ENCODE data around the gene ASF1B. TPM values are rescaled to one million over a fixed set of nuclear protein-coding genes. Genes with fewer than 3 reads are reported as not detected.

The ASF1B gene
- total RNA-seq, 1 donor from 2014 or later = 83.4 TPM

- H3K9me3 Mint-ChIP-seq = no peaks in the 10 kb centered on the region
- H3K4me3 Mint-ChIP-seq (ENCODE audit: low read depth) = no peak overlapping the region
- peaks cover 10% of the 10 kb centered on the region for H3K4me1 Mint-ChIP-seq (ENCODE audit: low read depth)
- intact Hi-C loops (cut with micrococcal nuclease) = no loop called here
- no peak overlapping the region for H3K27ac Mint-ChIP-seq
- no peak for DNase-seq (ENCODE audit: low spot score)
- peaks cover 17% of the 10 kb centered on the region for H3K36me3 Mint-ChIP-seq (ENCODE audit: low read depth)
- H3K27me3 Mint-ChIP-seq (ENCODE audit: low read depth) = no peaks in the 10 kb centered on the region
Observed at GRCh38 chr19:14167576-14168138, 31.3 kb upstream of the ASF1B start.

- Mint-ChIP-seq H3K36me3 (ENCODE audit: low read depth) (peaks cover 17% of the 10 kb centered on the region), H3K4me1 (ENCODE audit: low read depth) (peaks cover 10% of the 10 kb centered on the region), H3K9me3 (no peaks in the 10 kb centered on the region), H3K27ac (no peak overlapping the region), H3K27me3 (ENCODE audit: low read depth) (no peaks in the 10 kb centered on the region), H3K4me3 (ENCODE audit: low read depth) (no peak overlapping the region)
- intact Hi-C loops (cut with micrococcal nuclease) = no loop called here
- no peak for DNase-seq (ENCODE audit: low spot score)
Observed at GRCh38 chr19:14166999-14167575, 30.7 kb upstream of the ASF1B start.

GRCh38 chr19:14165990-14166830 is 29.8 kb upstream of the ASF1B start:
- Mint-ChIP-seq H3K4me3 (ENCODE audit: low read depth) (no peak overlapping the region), H3K36me3 (ENCODE audit: low read depth) (peaks cover 15% of the 10 kb centered on the region), H3K4me1 (ENCODE audit: low read depth) (peaks cover 10% of the 10 kb centered on the region), H3K27ac (peak overlapping the region; percentile 73), H3K9me3 (no peaks in the 10 kb centered on the region), H3K27me3 (ENCODE audit: low read depth) (no peaks in the 10 kb centered on the region)
- DNase-seq (ENCODE audit: low spot score) = no peak
- intact Hi-C loops (cut with micrococcal nuclease) = no loop called here

GRCh38 chr19:14164724-14165493 is 28.5 kb upstream of the ASF1B start:
- no peaks in the 10 kb centered on the region for H3K9me3 Mint-ChIP-seq
- no peak overlapping the region for H3K4me3 Mint-ChIP-seq (ENCODE audit: low read depth)
- intact Hi-C loops (cut with micrococcal nuclease) = no loop called here
- peaks cover 3% of the 10 kb centered on the region for H3K36me3 Mint-ChIP-seq (ENCODE audit: low read depth)
- H3K27ac Mint-ChIP-seq = no peak overlapping the region
- H3K4me1 Mint-ChIP-seq (ENCODE audit: low read depth) = peaks cover 10% of the 10 kb centered on the region
- no peaks in the 10 kb centered on the region for H3K27me3 Mint-ChIP-seq (ENCODE audit: low read depth)
- no peak for DNase-seq (ENCODE audit: low spot score)

GRCh38 chr19:14164082-14164481 is 27.7 kb upstream of the ASF1B start:
- no peak for DNase-seq (ENCODE audit: low spot score)
- no peak overlapping the region for H3K27ac Mint-ChIP-seq
- peaks cover 10% of the 10 kb centered on the region for H3K4me1 Mint-ChIP-seq (ENCODE audit: low read depth)
- H3K36me3 Mint-ChIP-seq (ENCODE audit: low read depth) = no peaks in the 10 kb centered on the region
- no peak overlapping the region for H3K4me3 Mint-ChIP-seq (ENCODE audit: low read depth)
- H3K9me3 Mint-ChIP-seq = no peaks in the 10 kb centered on the region
- intact Hi-C loops (cut with micrococcal nuclease) = no loop called here
- no peaks in the 10 kb centered on the region for H3K27me3 Mint-ChIP-seq (ENCODE audit: low read depth)

- Mint-ChIP-seq H3K9me3 (no peaks in the 10 kb centered on the region), H3K27ac (no peak overlapping the region), H3K4me1 (ENCODE audit: low read depth) (peaks cover 8% of the 10 kb centered on the region), H3K4me3 (ENCODE audit: low read depth) (no peak overlapping the region), H3K36me3 (ENCODE audit: low read depth) (peaks cover 2% of the 10 kb centered on the region), H3K27me3 (ENCODE audit: low read depth) (no peaks in the 10 kb centered on the region)
- DNase-seq (ENCODE audit: low spot score) = no peak
- intact Hi-C loops (cut with micrococcal nuclease) = no loop called here
Observed at GRCh38 chr19:14162871-14163297, 26.5 kb upstream of the ASF1B start.

GRCh38 chr19:14161305-14161704 is 24.9 kb upstream of the ASF1B start:
- Mint-ChIP-seq H3K27ac (no peak overlapping the region), H3K4me3 (ENCODE audit: low read depth) (no peak overlapping the region), H3K9me3 (no peaks in the 10 kb centered on the region), H3K36me3 (ENCODE audit: low read depth) (peaks cover 5% of the 10 kb centered on the region), H3K4me1 (ENCODE audit: low read depth) (peaks cover 1% of the 10 kb centered on the region), H3K27me3 (ENCODE audit: low read depth) (no peaks in the 10 kb centered on the region)
- no peak for DNase-seq (ENCODE audit: low spot score)
- intact Hi-C loops (cut with micrococcal nuclease) = no loop called here

- no peaks in the 10 kb centered on the region for H3K9me3 Mint-ChIP-seq
- DNase-seq (ENCODE audit: low spot score) = no peak
- no peak overlapping the region for H3K27ac Mint-ChIP-seq
Observed at GRCh38 chr19:14160017-14160703, 23.8 kb upstream of the ASF1B start.

GRCh38 chr19:14159059-14159458 is 22.7 kb upstream of the ASF1B start:
- no peaks in the 10 kb centered on the region for H3K9me3 Mint-ChIP-seq
- intact Hi-C loops (cut with micrococcal nuclease) = no loop called here
- H3K36me3 Mint-ChIP-seq (ENCODE audit: low read depth) = peaks cover 5% of the 10 kb centered on the region
- H3K4me3 Mint-ChIP-seq (ENCODE audit: low read depth) = no peak overlapping the region
- H3K27me3 Mint-ChIP-seq (ENCODE audit: low read depth) = no peaks in the 10 kb centered on the region
- no peak for DNase-seq (ENCODE audit: low spot score)
- no peaks in the 10 kb centered on the region for H3K4me1 Mint-ChIP-seq (ENCODE audit: low read depth)
- H3K27ac Mint-ChIP-seq = no peak overlapping the region

More at GRCh38 chr19:14160017-14160703, 23.8 kb upstream of the ASF1B start:
- Mint-ChIP-seq H3K4me1 (ENCODE audit: low read depth) (no peaks in the 10 kb centered on the region), H3K36me3 (ENCODE audit: low read depth) (peaks cover 5% of the 10 kb centered on the region), H3K27me3 (ENCODE audit: low read depth) (no peaks in the 10 kb centered on the region), H3K4me3 (ENCODE audit: low read depth) (no peak overlapping the region)
- intact Hi-C loops (cut with micrococcal nuclease) = no loop called here

GRCh38 chr19:14158276-14159023 is 22.1 kb upstream of the ASF1B start:
- Mint-ChIP-seq H3K4me3 (ENCODE audit: low read depth) (no peak overlapping the region), H3K36me3 (ENCODE audit: low read depth) (peaks cover 5% of the 10 kb centered on the region), H3K27ac (no peak overlapping the region), H3K4me1 (ENCODE audit: low read depth) (no peaks in the 10 kb centered on the region), H3K9me3 (no peaks in the 10 kb centered on the region), H3K27me3 (ENCODE audit: low read depth) (no peaks in the 10 kb centered on the region)
- intact Hi-C loops (cut with micrococcal nuclease) = no loop called here
- no peak for DNase-seq (ENCODE audit: low spot score)

GRCh38 chr19:14156971-14157717 is 20.8 kb upstream of the ASF1B start:
- intact Hi-C loops (cut with micrococcal nuclease) = no loop called here
- Mint-ChIP-seq H3K4me1 (ENCODE audit: low read depth) (no peaks in the 10 kb centered on the region), H3K27me3 (ENCODE audit: low read depth) (no peaks in the 10 kb centered on the region), H3K9me3 (no peaks in the 10 kb centered on the region), H3K36me3 (ENCODE audit: low read depth) (peaks cover 5% of the 10 kb centered on the region), H3K4me3 (ENCODE audit: low read depth) (no peak overlapping the region), H3K27ac (no peak overlapping the region)
- DNase-seq (ENCODE audit: low spot score) = no peak

Measured in activated T-helper 2 cell treated with anti-CD3 and anti-CD28 coated beads, Interferon-gamma antibody, Interleukin-2, Interleukin-4, amounts not matched to agents 10 μg/mL and 5 μg/mL and 100 μg/mL, durations not matched to agents 14 hours and 24 hours and 36 hours (primary cell).